Body of pancreas (tissue), 4 donors: ENCODE measurements around the gene SLC16A5. TPM values are rescaled to one million over a fixed set of nuclear protein-coding genes. Genes with fewer than 3 reads are reported as not detected.

Experiments used
- ATAC-seq: fragments of 150-250 bp; one replicate; pipeline ENCODE4 v1.9.1; 2016
- DNase-seq, 4 donors: peaks; one replicate each; pipeline ENCODE4 v3.0.0-alpha.2; 2019
- H3K27ac ChIP-seq, 4 donors: fragments of 200-600 bp; sonication (generic); 1 replicate in 3 of 4; 2 replicates in 1 of 4; pipeline versions ENCODE4 v1.5.1 to v1.6.1; 2016 to 2019; ENCODE audit warnings: mild to moderate bottlenecking in 1 of 4, mixed read lengths in 1 of 4, moderate library complexity in 1 of 4
- H3K27me3 ChIP-seq, 2 donors: fragments of 200-600 bp; sonication (generic); one replicate each; pipeline ENCODE4 v1.6.0; 2016; ENCODE audit warnings: mild to moderate bottlenecking in 1 of 2
- H3K36me3 ChIP-seq, 2 donors: fragments of 200-600 bp; sonication (generic); replicated peaks in 1 of 2; 2 replicates each; pipeline ENCODE4 v1.5.1; 2016; ENCODE audit warnings: low read depth in 2 of 2; ENCODE audit not compliant: insufficient read depth in 1 of 2
- H3K4me1 ChIP-seq: fragments of 200-600 bp; sonication (generic); one replicate; pipeline ENCODE4 v1.6.0; 2016
- H3K4me3 ChIP-seq, 2 donors: fragments of 200-600 bp; sonication (generic); 1 replicate in 1 of 2; 2 replicates in 1 of 2; pipeline ENCODE4 v1.5.1; 2016 to 2019
- H3K9me3 ChIP-seq, 3 donors: fragments of 200-600 bp; sonication (generic); 1 replicate in 2 of 3; 2 replicates in 1 of 3; pipeline ENCODE4 v1.5.1; 2016
- CTCF ChIP-seq, 7 experiments: fragments of 450-650 bp in 4 of 7; fragments of 200-600 bp in 3 of 7; sonication (generic) in 3 of 7; IDR thresholded peaks; one replicate each; pipeline ENCODE4 v1.5.1; 2016 to 2019; ENCODE audit warnings: antibody characterized with exemption in 7 of 7
- POLR2A ChIP-seq, 3 donors: fragments of 450-650 bp; IDR thresholded peaks; one replicate each; pipeline ENCODE4 v1.6.1; 2016; ENCODE audit warnings: antibody characterized with exemption in 3 of 3, mild to moderate bottlenecking in 2 of 3
- WGBS, 2 donors: methylation state at CpG; one replicate each; pipeline ENCODE4 v1.1.5; 2017; 5-methylcytosine and 5-hydroxymethylcytosine counted together
- intact Hi-C: fragments of 100-400 bp; cut with DNase I; formaldehyde crosslinking; loops from one replicate; pipeline ENCODE4 v1.15.1; 2023
- total RNA-seq, 2 donors: library from RNA; depleted of rRNA; stranded (reverse); fragments of >200 nt; gene quantifications; one replicate each; pipeline ENCODE4 v1.1.0, GENCODE V29; 2016

Gene SLC16A5
- total RNA-seq, 2 donors from 2014 or later: 2.1 to 14.8 TPM

GRCh38 chr17:75091855-75092327 lies 4.1 kb downstream of the SLC16A5 start:
- intact Hi-C loops: no loop called here
- no peaks in the 10 kb centered on the region for H3K27me3 ChIP-seq
- H3K9me3 ChIP-seq: no peaks in the 10 kb centered on the region
- no peak overlapping the region for H3K4me3 ChIP-seq
- TF ChIP-seq POLR2A (IDR thresholded peaks at IDR 0.05): no peak
- no peak for TF ChIP-seq CTCF (IDR thresholded peaks at IDR 0.05)
- DNase-seq: no peak
- no peak for ATAC-seq
- no peaks in the 10 kb centered on the region for H3K36me3 ChIP-seq
- 77 to 82% methylated on average over 9 to 10 of the region's 10 CpGs for WGBS, 2 donors
- peaks cover 67% of the 10 kb centered on the region for H3K4me1 ChIP-seq
- H3K27ac ChIP-seq: peak overlapping the region in 3 of 4 donors; percentile 34 to 88 (median 57)

- Histone ChIP-seq H3K9me3 (no peaks in the 10 kb centered on the region), H3K27ac (peak overlapping the region in 2 of 4 donors; percentile 19 to 50)
These were observed 5.9 kb downstream of the SLC16A5 start for GRCh38 chr17:75093548-75094158.

GRCh38 chr17:75094871-75095399 lies 7.2 kb downstream of the SLC16A5 start:
- ATAC-seq: no peak
- intact Hi-C loops: no loop called here
- whole genome bisulfite sequencing, 2 donors: 82 to 100% methylated on average over 10 to 16 of the region's 16 CpGs
- H3K9me3 ChIP-seq: no peaks in the 10 kb centered on the region
- no peaks in the 10 kb centered on the region for H3K36me3 ChIP-seq
- no peak overlapping the region for H3K4me3 ChIP-seq
- H3K4me1 ChIP-seq: peaks cover 46% of the 10 kb centered on the region
- TF ChIP-seq POLR2A (IDR thresholded peaks at IDR 0.05) (no peak), CTCF (IDR thresholded peaks at IDR 0.05) (no peak)
- DNase-seq: no peak
- no peak overlapping the region for H3K27ac ChIP-seq
- no peaks in the 10 kb centered on the region for H3K27me3 ChIP-seq

More at GRCh38 chr17:75093548-75094158, 5.9 kb downstream of the SLC16A5 start:
- Histone ChIP-seq H3K4me1 (peaks cover 55% of the 10 kb centered on the region), H3K27me3 (no peaks in the 10 kb centered on the region), H3K4me3 (no peak overlapping the region), H3K36me3 (no peaks in the 10 kb centered on the region)
- ATAC-seq (no peak), DNase-seq (no peak)
- intact Hi-C loops: no loop called here
- WGBS, 2 donors: 77 to 79% methylated on average over 3 to 18 of the region's 18 CpGs
- no peak for TF ChIP-seq CTCF (IDR thresholded peaks at IDR 0.05)

- Histone ChIP-seq H3K27me3 (no peaks in the 10 kb centered on the region), H3K4me1 (peaks cover 34% of the 10 kb centered on the region), H3K27ac (peak overlapping the region; percentile 55 to 81 (median 70)), H3K9me3 (no peaks in the 10 kb centered on the region), H3K36me3 (no peaks in the 10 kb centered on the region), H3K4me3 (no peak overlapping the region)
- peak; percentile 94 for ATAC-seq
- TF ChIP-seq POLR2A (IDR thresholded peaks at IDR 0.05): no peak
- TF ChIP-seq CTCF (IDR thresholded peaks at IDR 0.05): no peak
- intact Hi-C loops: no loop called here
- DNase-seq: peak; percentile 71 to 90 (median 82)
- 31 to 34% methylated on average over 14 of the region's 14 CpGs for WGBS, 2 donors
These were observed 8.4 kb downstream of the SLC16A5 start for GRCh38 chr17:75096082-75096625.
